Astrocyte of the cerebellum (primary cell): ENCODE data around the gene BGLAP.

Experiments
- DNase-seq: peaks from one replicate; pipeline ENCODE4 v3.0.0-alpha.2; 2011; ENCODE audit warnings: low read depth
- H3K4me3 ChIP-seq: 2 replicates; pipeline ENCODE4 v1.5.1; 2011; ENCODE audit warnings: mild to moderate bottlenecking, low read depth, low read length, moderate library complexity
- in situ Hi-C: cut with HindIII; loops from 2 replicates; pipeline ENCODE4 v1.10.0; 2017; ENCODE audit warnings: low sequenced_read_pairs
- TF ChIP-seq, protein P1 (sequence below): IDR thresholded peaks from 2 replicates; pipeline ENCODE4 v1.5.1; 2012; ENCODE audit warnings: low read length, low read depth, moderate library complexity, mild to moderate bottlenecking; ENCODE audit errors: missing control alignments

BGLAP gene

GRCh38 chr1:156284112-156284511 is 42.1 kb downstream of the BGLAP start, which contains the start of gene TMEM79:
Gene TMEM79 (plus strand): TSS chr1:156284325. CDS start chr1:156285227, 902 bp downstream.
- in situ Hi-C loops, result loop anchor here (5.0 kb wide), 1 partner anchor 147 kb away; no protein-coding TSS in a partner anchor
- TF ChIP-seq, protein P1, sequence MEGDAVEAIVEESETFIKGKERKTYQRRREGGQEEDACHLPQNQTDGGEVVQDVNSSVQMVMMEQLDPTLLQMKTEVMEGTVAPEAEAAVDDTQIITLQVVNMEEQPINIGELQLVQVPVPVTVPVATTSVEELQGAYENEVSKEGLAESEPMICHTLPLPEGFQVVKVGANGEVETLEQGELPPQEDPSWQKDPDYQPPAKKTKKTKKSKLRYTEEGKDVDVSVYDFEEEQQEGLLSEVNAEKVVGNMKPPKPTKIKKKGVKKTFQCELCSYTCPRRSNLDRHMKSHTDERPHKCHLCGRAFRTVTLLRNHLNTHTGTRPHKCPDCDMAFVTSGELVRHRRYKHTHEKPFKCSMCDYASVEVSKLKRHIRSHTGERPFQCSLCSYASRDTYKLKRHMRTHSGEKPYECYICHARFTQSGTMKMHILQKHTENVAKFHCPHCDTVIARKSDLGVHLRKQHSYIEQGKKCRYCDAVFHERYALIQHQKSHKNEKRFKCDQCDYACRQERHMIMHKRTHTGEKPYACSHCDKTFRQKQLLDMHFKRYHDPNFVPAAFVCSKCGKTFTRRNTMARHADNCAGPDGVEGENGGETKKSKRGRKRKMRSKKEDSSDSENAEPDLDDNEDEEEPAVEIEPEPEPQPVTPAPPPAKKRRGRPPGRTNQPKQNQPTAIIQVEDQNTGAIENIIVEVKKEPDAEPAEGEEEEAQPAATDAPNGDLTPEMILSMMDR, result no peak

GRCh38 chr1:156284757-156285156 is 42.8 kb downstream of the BGLAP start:
- no peak for DNase-seq
- H3K4me3 ChIP-seq, result no peak overlapping the region
- in situ Hi-C loops, result loop anchor here (5.0 kb wide), 1 partner anchor 147 kb away; no protein-coding TSS in a partner anchor
- TF ChIP-seq, protein P1, result no peak

More at GRCh38 chr1:156284112-156284511, 42.1 kb downstream of the BGLAP start, which contains the start of gene TMEM79:
- DNase-seq, result no peak
- peak within 1 kb of the TSS; percentile 64 for H3K4me3 ChIP-seq

GRCh38 chr1:156285437-156285836 is 43.5 kb downstream of the BGLAP start:
- TF ChIP-seq, protein P1, result no peak
- H3K4me3 ChIP-seq, result no peak overlapping the region
- in situ Hi-C loops, result no loop called here
- DNase-seq, result no peak

DNA sequence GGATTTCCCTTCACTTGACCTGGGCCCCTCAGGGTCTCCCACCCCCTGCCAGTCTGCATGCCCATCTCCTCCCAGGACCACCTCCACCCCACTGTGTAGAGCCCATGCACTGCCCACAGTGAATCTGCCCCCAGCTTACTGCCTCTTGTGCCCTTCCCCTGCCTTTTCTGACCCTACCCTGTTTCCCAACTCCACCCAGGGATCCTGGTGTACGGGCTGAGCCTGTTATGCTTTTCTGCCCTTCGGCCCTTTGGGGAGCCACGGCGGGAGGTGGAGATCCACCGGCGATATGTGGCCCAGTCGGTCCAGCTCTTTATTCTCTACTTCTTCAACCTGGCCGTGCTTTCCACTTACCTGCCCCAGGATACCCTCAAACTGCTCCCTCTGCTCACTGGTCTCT is 44.1 kb downstream of the BGLAP start:
- no peak overlapping the region for H3K4me3 ChIP-seq
- TF ChIP-seq, protein P1, result no peak
- in situ Hi-C loops, result no loop called here
- DNase-seq, result no peak

DNA sequence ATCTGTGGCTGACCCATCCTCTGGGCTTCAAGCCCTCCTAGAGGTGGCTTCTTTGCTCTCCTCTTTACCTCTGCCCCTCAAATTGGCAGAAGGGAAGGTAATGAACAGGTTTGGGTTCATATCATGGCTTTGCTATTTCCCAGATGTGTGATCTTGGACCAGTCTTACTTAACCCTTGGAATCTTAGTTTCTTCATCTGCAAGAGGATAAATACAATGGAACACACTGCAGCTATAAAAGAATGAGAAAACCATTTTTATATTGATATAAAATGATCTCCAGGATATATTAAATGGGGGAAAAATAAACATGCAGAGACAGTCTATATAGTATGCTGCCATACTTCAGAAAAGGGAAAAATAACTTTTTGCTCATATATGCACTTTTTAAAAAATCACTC is 47.9 kb downstream of the BGLAP start:
- in situ Hi-C loops, result no loop called here

GRCh38 chr1:156291226-156292061 is 49.5 kb downstream of the BGLAP start:
- in situ Hi-C loops, result no loop called here
- DNase-seq, result peak; percentile 35
- H3K4me3 ChIP-seq, result peak overlapping the region; percentile 55
- TF ChIP-seq, protein P1, result no peak

More for the DNA sequence above, 47.9 kb downstream of the BGLAP start:
- TF ChIP-seq, protein P1, result no peak
- DNase-seq, result no peak
- H3K4me3 ChIP-seq, result no peak overlapping the region
